ENCODE measurements around the gene KRTAP9-1. TPM values are rescaled to one million over a fixed set of nuclear protein-coding genes. Genes with fewer than 3 reads are reported as not detected.
A peak's percentile ranks its signal among the peaks of the same experiment; 100 is the strongest.
"Not testable (repeated sequence)": the region's sequence is repeated elsewhere in the genome, so short reads cannot be mapped to it uniquely, and the experiment has no call there.

The KRTAP9-1 gene
- total RNA-seq, 1 experiment from 2014 or later: not detected

- no peak for TF ChIP-seq NFYB (CRISPR knock-in tag; conservative IDR thresholded peaks at IDR 0.05; ENCODE audit: low read depth)
- no peak for TF ChIP-seq GRHL2 (CRISPR knock-in tag; IDR thresholded peaks at IDR 0.05; ENCODE audit: insufficient replicate concordance, severe bottlenecking)
- no peak for TF ChIP-seq ZNF425 (CRISPR knock-in tag; conservative IDR thresholded peaks at IDR 0.05)
- no peak for TF ChIP-seq ATF3 (CRISPR knock-in tag; conservative IDR thresholded peaks at IDR 0.05)
Measured at GRCh38 chr17:41226051-41226450, 36.4 kb downstream of the KRTAP9-1 start (continued).

- H3K4me1 Mint-ChIP-seq; H3K27me3 Mint-ChIP-seq (ENCODE audit: low read depth); H3K4me3 Mint-ChIP-seq; H3K36me3 Mint-ChIP-seq; ATAC-seq; H3K9me3 Mint-ChIP-seq; CTCF ChIA-PET; POLR2A ChIA-PET; DNase-seq (ENCODE audit: low spot score); H3K27ac Mint-ChIP-seq: not testable (repeated sequence)
- peak; percentile 57; the same call in 1 of the 2 replicates for TF ChIP-seq ZNF423 (CRISPR knock-in tag; IDR thresholded peaks at IDR 0.05)
Measured at GRCh38 chr17:41226598-41227095, 37.0 kb downstream of the KRTAP9-1 start, which contains the start of gene KRTAP9-2. Gene KRTAP9-2, plus strand, starts transcription at chr17:41226648. Its CDS starts 7 bp downstream, at chr17:41226655.

- peaks cover 8% of the 10 kb centered on the region for H3K4me1 Mint-ChIP-seq
- no peak for DNase-seq (ENCODE audit: low spot score)
- CTCF ChIA-PET: interaction anchor here (0.7 kb wide), 1 partner anchor 482 kb away, joined by 4 read pairs; the partner anchor contains the start of gene GAST
- no peaks in the 10 kb centered on the region for H3K9me3 Mint-ChIP-seq
- ATAC-seq: no peak
- H3K36me3 Mint-ChIP-seq: no peaks in the 10 kb centered on the region
- H3K27ac Mint-ChIP-seq: no peak overlapping the region
- POLR2A ChIA-PET: no interaction called here
- H3K27me3 Mint-ChIP-seq (ENCODE audit: low read depth): 0 out of 2 replicates have a peak, but pooled peaks cover 1% of the 10 kb centered on the region
- TF ChIP-seq IRF2 (CRISPR knock-in tag; IDR thresholded peaks at IDR 0.05; ENCODE audit: borderline replicate concordance, low read depth) (no peak), PRDM15 (CRISPR knock-in tag; IDR thresholded peaks at IDR 0.05) (no peak), ERG (CRISPR knock-in tag; IDR thresholded peaks at IDR 0.05) (no peak)
- no peak overlapping the region for H3K4me3 Mint-ChIP-seq
Measured at GRCh38 chr17:41230094-41230493, 40.4 kb downstream of the KRTAP9-1 start.

GRCh38 chr17:41231731-41232130 is 42.0 kb downstream of the KRTAP9-1 start:
- H3K4me3 Mint-ChIP-seq: no peak overlapping the region
- CTCF ChIA-PET: no interaction called here
- peaks cover 7% of the 10 kb centered on the region; the same call in 1 of the 2 replicates for H3K27me3 Mint-ChIP-seq (ENCODE audit: low read depth)
- ATAC-seq (no peak), DNase-seq (ENCODE audit: low spot score) (no peak)
- H3K9me3 Mint-ChIP-seq: no peaks in the 10 kb centered on the region
- H3K4me1 Mint-ChIP-seq: peaks cover under 1% of the 10 kb centered on the region
- H3K36me3 Mint-ChIP-seq: no peaks in the 10 kb centered on the region
- POLR2A ChIA-PET: no interaction called here
- no peak overlapping the region for H3K27ac Mint-ChIP-seq
- TF ChIP-seq CDX4 (CRISPR knock-in tag; IDR thresholded peaks at IDR 0.05; ENCODE audit: borderline replicate concordance) (no peak), TCF7 (CRISPR knock-in tag; IDR thresholded peaks at IDR 0.05; ENCODE audit: low read depth) (no peak), ZBTB43 (CRISPR knock-in tag; IDR thresholded peaks at IDR 0.05) (no peak), CBFB (CRISPR knock-in tag; IDR thresholded peaks at IDR 0.05; ENCODE audit: low read depth) (no peak), ZNF532 (CRISPR knock-in tag; IDR thresholded peaks at IDR 0.05; ENCODE audit: borderline replicate concordance) (no peak), FOXK1 (CRISPR knock-in tag; IDR thresholded peaks at IDR 0.05) (no peak), ZNF423 (CRISPR knock-in tag; IDR thresholded peaks at IDR 0.05) (no peak)

Data from WTC11 (cell line).